ENCODE results near the gene SLC9A9.
"Not testable (repeated sequence)": the region's sequence is repeated elsewhere in the genome, so short reads cannot be mapped to it uniquely, and the experiment has no call there.

SLC9A9 gene

DNA sequence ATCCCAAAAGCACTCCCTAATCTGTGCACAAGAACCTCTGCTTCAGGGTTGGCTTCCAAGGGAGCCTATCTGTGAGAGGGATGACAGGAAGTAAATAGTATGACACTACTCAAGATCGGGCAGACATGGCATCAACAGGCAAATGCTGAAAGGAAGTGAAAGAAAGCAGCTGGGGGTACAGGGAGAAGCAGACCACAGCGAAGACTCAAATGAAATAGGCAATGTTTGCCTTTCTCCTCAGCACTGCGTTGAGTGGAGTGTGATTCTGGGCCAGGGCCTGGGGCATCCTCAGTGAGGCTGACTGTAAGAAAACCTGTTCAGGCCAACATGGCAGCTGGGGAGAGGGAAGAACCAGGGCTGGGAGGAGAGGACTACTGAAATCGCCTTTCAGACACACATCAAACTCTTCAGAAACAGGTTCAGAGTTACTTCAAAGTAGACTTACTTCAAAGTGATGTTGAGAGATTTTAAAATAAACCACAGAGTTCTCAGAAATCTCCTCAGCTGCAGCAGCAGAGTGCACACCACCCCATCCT, 96.6 kb downstream of the SLC9A9 start:
- DNase-seq = peak; percentile 56 to 61

DNA sequence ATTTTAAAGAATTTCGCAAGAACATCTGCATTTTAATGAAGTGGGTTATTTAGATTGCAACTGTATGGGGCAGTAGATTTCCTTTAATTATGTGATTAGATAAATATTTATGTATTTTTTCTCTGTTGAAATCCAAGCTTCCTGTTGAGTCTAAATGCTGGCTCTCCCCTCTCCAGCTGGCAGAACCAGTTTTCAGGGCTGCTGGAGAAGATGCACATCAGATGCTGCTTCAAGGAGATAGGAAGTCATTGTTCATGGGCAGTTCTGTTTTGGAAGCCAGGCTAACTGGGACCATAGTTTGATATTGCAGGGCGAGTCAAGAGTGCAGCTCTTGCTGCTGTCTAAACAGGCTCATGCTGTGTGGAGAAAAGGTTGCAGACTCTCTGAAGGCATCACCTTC, 97.4 kb downstream of the SLC9A9 start:
- DNase-seq = no peak

GRCh38 chr3:143749926-143750325, 98.3 kb downstream of the SLC9A9 start:
- DNase-seq = no peak

DNA sequence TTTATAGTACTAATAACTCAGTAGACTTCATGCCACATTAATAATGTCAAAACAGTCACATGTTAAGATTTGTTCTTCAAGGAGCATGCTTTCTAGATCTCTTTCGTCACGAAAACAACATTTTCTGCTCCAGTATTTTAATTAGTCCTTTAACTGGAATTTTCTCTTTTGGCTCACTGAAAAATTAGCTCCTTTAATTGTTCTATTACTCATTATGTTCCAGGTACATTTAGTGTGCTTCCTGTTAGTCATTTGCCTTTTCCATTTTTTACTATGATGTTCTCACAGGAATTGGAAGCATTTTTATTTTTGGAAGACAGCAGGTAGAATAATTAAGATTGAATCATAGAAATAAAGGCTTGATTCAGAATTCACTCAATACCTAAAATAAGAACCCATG, 111.2 kb downstream of the SLC9A9 start:
- no peak for DNase-seq

- DNase-seq = no peak
These were observed 111.9 kb downstream of the SLC9A9 start for GRCh38 chr3:143736205-143736997.

GRCh38 chr3:143731776-143732175, 116.5 kb downstream of the SLC9A9 start:
- no peak for DNase-seq

- no peak for DNase-seq
These were observed 116.9 kb downstream of the SLC9A9 start for GRCh38 chr3:143731320-143731719.

DNA sequence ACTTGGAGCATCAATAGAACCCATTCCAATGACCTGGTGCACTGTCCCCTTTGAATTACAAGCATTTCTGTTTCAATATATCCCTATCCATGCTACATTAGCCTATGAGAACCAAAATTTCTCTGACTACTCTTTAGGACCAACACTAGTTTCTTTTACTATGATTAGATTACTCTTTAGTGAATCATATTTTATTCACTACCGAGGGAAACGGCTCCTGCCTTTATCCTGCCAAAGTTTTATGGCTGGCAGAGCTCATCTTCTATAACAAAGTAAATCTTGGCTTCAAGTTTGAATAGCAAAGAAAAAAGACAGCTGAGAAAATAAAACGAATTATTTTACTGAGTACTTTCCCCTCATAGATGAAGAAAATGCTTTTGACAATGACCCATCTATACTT, 120.9 kb downstream of the SLC9A9 start:
- DNase-seq = no peak

DNA sequence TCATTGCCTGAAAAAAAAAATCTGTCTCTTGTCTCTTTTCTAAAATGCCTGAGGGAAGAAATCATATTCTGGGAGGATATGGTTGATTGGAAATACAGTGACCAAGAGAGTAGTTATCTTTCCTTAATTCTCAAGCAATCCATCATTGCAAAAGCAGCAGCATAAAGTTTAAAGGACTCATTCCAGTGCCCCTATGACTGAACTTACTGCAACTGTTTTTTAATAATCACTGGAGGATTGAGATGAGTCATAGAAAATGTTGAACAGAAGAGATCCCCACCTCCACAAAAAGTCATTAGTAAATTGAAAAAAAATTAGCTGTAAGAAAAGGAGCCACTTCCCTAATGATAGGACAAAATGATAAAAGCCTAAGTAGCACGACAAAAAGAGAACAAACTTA, 121.5 kb downstream of the SLC9A9 start:
- DNase-seq = no peak

GRCh38 chr3:143720381-143720780, 127.9 kb downstream of the SLC9A9 start:
- no peak for DNase-seq

- no peak for DNase-seq
These were observed 129.8 kb downstream of the SLC9A9 start for GRCh38 chr3:143718463-143718862.

GRCh38 chr3:143716731-143717130, 131.5 kb downstream of the SLC9A9 start:
- DNase-seq = no peak

- DNase-seq = no peak
These were observed 135.7 kb downstream of the SLC9A9 start for GRCh38 chr3:143712522-143712921.

DNA sequence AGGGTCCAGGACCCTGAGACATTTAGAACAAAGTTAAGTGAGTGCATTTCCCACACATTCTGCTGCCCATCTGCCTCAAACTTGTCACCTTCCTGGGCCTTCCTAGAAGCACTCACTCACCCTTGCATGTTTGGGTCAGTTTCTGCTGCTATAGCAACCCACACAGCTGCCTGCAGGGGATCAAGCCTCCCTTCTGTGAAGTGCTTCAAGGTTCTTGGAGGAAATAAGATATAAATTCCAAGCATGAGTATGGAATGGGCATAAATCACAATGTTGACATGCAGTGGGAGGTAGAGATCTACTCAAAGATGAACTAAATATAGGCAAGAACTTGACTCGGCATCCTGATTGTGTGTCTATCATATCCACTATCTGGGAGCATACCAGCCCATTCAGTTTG, 140.4 kb downstream of the SLC9A9 start:
- DNase-seq = no peak

GRCh38 chr3:143700431-143700975, 147.8 kb downstream of the SLC9A9 start:
- no peak for DNase-seq

GRCh38 chr3:143699424-143699823, 148.8 kb downstream of the SLC9A9 start:
- no peak for DNase-seq

- no peak for DNase-seq
These were observed 149.5 kb downstream of the SLC9A9 start for GRCh38 chr3:143698682-143699303.

- DNase-seq = no peak
These were observed 150.3 kb downstream of the SLC9A9 start for GRCh38 chr3:143697975-143698374.

GRCh38 chr3:143695333-143695732, 152.9 kb downstream of the SLC9A9 start:
- DNase-seq = not testable (repeated sequence)

- DNase-seq = no peak
These were observed 154.8 kb downstream of the SLC9A9 start for GRCh38 chr3:143693506-143693905.

GRCh38 chr3:143686638-143687197, 161.6 kb downstream of the SLC9A9 start:
- no peak for DNase-seq

DNA sequence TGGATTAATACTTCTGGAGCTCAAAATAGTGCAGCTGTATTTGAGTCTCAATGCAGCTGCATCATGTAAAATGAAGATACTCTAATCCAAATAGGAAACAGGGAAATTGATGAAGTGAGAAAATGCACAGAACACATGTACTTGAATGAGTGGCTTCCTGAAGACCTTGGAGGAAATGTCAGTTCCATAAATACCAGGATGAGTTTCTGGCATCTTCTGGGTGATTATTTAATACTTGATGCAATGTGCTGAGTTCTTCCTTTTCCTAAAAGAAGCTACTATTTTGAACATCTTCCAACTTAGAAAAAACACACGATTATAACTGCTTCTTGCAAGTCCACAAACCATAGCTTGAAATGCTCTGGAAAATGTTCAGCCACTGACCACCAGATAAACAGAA, 162.8 kb downstream of the SLC9A9 start:
- no peak for DNase-seq

DNA sequence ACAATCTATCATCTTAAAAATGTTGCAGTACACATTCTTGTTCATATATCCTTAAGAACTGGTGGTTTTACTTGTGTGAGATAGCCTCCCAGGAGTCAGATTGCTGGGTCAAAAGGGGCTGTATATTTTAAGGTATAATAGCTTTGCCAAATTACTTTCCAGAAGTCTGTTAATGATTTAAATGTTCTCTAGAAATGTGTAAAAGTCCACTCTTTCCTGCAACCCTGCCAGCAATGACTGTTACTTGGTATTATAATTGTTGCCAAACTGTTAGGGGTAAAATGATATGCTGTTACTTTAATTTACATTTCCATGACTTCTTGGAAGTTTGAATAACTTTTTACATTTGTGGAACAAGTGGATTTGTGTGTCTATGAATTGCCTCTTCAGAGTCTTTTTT, 170.8 kb downstream of the SLC9A9 start:
- DNase-seq = no peak

GRCh38 chr3:143676747-143677146, 171.5 kb downstream of the SLC9A9 start:
- DNase-seq = no peak

Data from activated T-cell treated with anti-CD3 and anti-CD28 coated beads, Interleukin-2, amount 50 U/mL, for 48 hours (primary cell).